Measurements from ENCODE around the gene C3orf22.
"Not testable (repeated sequence)": the region's sequence is repeated elsewhere in the genome, so short reads cannot be mapped to it uniquely, and the experiment has no call there.

The C3orf22 gene

DNA sequence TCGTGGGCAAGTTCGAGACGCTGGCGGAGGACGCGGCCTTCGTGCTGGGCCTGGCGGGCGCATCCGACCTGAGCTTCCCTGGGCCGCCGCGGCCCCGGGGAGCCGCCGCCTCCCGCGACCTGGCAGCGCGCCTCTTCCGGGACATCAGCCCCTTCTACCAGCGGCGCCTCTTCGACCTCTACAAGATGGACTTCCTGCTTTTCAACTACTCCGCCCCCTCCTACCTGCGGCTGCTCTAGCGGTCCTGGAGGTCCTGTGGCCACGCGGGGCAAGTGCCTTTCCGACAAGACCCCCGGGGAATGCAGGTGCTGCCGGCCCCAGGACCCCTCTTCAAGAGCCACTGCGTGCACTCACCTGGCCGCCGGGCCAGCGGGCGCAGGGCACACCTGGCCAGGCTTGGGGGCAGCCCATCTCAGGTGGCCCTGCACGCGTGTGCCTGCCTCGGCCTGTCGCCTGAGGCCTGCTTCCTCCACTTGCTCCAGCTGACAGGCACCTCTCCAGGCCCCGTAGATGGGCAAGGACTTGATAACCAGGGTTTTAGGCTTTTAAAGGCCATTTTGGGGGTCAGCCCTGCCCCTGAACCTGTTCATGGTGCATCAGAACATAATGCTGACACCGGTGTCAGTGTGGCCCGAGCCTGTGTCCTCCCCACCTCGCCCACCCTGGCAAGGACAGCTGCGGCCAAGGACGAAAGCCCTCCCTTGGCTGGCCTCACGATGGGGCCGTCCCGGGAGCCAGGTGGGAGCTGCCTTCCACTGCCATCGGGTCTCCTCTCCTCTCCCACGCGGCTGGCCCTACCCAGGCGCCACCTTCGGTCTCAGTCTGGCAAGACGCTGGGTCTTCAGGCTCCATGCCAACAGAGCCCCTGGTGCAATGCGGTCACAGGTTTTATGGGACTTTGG, 16.1 kb downstream of the C3orf22 start:
- DNase-seq, result no peak

DNA sequence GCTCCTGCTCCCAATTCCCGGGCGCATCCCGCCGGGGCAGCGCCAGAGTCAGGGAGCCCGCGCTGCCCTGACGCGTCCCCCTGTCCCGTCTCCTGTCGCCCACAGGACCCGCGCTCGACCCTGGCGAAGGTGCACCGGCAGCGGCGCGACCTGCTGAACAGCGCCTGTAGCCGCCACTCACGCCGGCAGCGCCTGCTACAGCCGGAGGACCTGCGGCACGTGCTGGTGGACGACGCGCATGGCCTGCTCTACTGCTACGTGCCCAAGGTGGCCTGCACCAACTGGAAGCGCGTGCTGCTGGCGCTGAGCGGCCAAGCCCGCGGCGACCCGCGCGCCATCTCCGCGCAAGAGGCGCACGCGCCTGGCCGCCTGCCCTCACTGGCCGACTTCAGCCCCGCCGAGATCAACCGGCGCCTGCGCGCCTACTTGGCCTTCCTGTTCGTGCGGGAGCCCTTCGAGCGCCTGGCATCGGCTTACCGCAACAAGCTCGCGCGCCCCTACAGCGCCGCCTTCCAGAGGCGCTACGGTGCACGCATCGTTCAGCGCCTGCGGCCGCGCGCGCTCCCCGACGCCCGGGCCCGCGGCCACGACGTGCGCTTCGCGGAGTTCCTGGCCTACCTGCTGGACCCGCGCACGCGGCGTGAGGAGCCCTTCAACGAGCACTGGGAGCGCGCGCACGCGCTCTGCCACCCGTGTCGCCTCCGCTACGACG, 16.9 kb downstream of the C3orf22 start:
- DNase-seq, result no peak

DNA sequence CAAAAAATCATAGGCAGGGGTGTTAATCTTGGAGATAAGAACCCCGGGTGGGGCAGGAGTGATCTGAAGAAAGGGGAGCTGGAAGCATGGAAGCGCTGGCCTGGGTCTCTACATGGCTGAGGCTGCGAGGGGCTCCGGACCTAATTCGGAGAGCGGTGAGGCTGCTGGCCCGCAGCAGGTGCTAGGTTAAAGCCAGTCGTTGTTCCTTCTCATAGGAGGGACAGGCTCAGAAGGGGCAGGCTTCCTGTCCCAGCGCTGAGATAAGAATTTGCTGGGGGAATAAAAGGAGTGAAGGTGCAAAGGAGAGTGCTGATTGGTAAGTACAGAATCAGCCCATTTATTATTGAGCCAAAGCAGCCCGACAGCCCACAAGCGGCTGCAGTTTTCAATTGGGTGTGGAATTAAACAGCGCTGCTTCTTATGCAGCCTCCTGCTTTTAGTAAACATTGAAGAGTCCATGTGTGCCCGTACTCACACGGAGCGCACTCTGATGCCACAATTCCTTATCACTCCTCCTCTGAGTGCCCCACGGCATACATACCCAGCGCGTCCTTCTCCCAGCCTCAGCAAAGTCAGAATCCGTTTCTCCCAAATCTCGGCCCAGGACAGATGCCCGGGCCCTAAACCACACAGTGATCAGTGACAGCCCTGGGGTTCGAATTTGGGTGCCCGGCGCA, 17.6 kb downstream of the C3orf22 start:
- no peak for DNase-seq

DNA sequence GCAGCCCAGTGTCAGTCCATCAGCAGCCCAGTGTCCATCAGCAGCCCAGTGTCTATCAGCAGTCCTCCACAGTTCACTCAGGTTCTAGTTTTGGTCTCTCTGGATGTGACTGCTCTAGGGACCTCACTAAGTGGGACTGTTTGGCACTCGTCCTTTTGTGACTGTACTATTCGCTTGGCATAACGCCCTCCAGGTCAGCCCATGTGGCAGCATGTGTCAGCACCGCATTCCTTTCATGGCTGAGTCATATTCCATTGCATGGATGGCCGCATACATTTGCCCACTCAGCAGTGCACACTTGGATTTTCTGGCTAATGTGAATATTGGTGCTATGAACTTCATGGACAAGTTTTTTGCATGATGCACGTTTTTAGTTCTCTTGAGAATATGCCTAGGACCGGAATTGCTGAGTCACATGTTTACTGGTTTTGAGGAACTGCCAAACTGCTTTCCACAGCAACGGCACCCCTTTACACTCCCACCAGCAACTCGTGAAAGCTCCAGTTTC, 18.3 kb downstream of the C3orf22 start:
- DNase-seq, result no peak

DNA sequence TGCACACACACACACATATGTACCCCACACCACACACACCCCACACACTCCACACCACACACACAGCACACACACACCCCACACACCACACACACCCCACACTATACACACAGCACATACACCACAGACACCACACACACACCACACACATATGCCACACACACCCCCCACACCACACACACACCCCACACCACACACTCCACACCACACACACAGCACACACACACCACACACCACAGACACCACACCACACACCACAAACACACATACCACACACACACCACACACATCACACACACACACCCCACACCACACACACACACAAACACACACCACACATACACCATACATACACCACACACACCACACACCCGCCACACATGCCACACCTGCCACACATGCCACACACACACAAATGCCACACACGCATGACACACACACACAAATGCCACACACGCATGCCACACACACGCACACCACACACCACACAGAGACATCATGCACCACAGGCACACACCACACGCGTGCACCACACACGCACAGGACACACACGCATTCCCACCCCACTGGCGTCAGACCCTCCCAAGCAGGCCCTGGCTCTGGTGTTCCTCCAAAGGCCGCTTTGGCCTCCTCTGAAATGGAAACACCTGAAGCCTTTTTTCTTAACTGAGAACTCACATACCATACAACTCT, 19.0 kb downstream of the C3orf22 start:
- DNase-seq, result no peak

DNA sequence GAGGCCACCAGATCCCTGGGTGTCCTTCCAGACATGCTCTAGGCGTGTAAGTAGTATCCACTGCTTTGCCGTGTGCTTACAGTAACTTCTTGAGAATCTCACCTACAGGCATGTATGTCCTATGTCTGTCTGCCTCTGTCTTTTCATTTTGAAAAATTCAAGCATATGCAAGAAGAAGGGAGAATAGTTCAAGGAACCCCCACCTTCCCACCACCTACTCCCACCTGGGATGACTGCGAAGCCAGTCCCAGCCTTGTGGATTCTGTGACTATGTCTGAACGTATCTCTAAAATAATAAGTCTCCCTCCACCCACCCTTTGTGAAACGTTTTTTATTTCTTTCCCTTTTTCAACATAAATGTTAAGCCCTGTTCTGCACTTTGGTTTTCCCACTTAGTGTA, 19.8 kb downstream of the C3orf22 start:
- DNase-seq, result no peak

DNA sequence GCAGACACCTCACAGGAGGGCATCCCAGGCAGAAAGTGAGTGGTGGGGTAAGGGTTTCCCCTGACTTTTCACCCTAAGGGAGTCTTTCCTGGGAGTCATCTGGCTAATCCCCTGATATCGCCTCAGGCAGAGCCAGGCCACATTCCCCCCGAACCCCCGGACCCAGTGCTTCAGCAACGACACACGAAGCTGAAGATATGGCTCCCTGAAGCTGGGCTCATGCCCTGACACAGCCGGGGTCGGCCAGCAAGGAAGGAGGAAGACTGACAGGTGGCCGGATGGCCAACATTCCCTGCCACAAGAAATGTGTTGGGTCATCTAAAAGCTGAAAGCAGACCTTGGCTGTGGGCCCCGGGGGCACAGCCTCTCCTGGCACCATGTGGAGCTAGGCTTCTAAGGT, 20.4 kb downstream of the C3orf22 start:
- no peak for DNase-seq

DNA sequence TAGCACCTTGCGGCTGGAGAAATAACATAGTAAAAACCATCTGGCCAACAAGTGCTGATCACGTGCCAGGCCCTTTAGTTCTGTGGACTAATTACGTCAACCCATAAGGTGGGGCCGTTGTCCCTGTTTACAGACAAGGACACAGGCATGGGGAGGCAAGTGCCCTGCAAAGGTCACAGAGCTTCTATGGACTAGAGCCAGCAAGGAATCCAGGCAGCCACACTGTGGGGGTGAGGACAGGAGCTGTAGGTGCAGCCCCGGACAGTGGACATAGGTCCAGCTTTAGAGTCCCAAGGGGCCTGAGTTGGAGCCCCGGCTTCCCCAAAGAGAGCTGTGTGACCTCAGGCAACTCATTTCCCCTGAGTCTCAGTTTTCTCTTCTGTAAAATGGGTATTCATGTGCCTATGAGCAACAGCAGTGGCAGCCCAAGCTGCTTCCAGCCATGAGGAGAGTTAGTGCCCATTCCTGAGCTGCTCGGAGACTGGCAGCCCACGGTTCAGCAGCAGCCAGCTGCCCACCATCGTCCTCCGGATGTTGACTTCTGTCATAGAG, 20.9 kb downstream of the C3orf22 start:
- peak; percentile 56 for DNase-seq

DNA sequence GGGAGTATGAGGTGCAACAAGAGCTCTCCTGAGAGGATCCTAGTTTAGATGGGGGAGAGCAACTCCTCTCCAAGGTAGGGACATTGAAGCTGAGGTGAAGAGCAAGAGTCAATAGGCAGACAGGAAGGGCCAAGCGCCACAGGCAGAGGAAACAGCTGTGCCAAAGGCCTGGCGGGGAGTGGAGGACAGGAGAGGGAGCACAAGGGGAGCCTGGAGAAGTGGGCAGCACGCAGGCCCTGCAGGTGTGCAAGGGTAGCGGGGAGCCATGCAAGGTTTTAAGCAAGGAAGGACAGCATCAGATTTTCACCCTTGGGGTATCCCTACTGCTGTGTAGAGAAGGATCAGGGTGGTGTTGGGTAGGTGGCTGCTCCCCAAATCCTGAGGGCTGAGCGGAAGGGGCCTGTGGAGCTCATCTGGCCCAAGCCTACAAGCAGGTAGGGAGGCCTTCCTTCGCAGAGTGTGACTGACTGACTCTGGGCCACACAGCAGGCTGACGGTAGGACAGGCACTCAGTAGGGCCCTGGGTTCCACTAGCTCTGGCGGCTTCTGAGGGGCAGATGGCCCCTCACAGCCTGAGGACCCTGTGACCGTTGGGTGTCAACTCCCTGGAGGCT, 21.5 kb downstream of the C3orf22 start:
- peak; percentile 34 for DNase-seq

DNA sequence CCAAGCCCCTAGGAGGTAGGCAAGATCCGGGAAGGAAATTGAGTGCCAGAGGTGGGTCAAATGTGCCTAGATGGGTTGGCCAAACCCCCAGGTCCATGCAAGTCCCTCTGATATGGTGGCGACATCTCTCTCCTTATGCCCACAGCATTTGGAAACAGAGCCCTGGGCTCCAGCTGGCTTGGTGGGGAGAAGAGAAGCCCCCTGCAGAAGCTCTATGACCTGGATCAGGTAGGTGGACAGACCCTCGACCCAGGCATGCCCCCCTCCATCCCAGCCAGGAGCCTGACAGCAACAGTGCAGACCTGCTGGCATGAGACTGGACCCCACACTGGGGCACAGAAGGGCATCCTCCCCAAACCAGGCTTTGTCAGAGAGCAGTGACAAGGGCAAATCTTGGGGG, 22.6 kb downstream of the C3orf22 start:
- no peak for DNase-seq

DNA sequence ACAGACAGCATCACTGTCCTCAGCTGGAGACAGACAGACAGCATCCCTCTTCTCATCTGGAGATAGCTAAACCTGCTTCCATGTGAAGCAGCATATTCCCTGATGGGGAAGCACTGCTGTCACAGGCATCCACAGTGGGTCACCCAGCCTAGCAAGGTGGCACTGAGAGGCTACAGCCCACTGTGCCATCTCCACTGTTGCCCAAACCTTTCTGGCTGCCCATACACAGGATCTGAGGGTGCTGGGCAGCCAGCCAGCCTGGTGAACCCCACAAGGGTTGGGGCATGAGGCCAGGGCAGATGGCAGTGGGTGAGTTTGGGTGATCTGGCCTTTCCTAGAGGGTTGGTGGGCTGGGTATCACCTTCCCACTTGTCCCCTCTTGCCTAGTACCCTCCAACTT, 23.1 kb downstream of the C3orf22 start:
- DNase-seq, result no peak

DNA sequence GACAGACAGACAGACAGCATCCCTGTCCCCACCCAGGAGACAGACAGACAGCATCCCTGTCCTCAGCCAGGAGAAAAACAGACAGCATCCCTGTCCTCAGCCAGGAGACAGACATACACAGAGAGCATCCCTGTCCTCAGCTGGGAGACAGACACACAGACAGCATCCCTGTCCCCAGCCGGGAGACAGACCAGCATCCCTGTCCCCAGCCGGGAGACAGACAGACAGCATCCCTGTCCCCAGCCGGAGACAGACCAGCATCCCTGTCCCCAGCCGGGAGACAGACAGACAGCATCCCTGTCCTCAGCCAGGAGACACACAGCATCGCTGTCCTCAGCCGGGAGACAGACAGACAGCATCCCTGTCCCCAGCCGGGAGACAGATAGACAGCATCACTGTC, 24.0 kb downstream of the C3orf22 start:
- not testable (repeated sequence) for DNase-seq

DNA sequence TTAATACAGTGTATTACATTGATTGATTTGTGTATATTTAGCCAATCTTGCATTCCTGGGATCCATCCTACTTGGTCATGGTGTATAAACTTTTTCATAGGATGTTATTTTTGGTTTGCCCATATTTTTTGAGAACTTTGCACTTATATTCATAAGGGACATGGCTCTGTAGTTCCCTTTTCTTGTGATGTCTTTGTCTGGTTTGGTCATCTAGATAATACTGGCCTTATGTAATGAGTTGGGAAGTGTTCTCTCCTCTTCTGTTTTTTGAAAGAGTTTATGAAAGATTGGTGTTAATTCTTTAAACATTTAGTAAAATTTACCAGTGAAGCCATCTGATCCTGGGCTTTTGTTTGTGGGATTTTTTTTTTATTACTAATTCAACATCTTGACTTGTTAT, 25.2 kb downstream of the C3orf22 start:
- no peak for DNase-seq

DNA sequence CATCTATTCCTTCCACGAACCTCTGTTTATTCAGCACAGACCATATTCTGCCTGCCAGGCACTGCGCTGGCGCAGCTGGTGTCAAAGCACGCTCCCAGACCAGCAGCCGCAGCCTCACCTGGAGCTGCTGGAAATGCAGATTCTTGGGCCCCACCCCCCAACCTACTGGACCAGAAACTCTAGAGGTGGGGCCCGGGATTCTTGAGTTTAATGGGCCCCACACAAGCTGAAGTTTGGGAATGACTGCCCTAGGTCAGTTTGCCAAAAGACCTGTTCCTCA, 27.7 kb downstream of the C3orf22 start:
- DNase-seq, result no peak

DNA sequence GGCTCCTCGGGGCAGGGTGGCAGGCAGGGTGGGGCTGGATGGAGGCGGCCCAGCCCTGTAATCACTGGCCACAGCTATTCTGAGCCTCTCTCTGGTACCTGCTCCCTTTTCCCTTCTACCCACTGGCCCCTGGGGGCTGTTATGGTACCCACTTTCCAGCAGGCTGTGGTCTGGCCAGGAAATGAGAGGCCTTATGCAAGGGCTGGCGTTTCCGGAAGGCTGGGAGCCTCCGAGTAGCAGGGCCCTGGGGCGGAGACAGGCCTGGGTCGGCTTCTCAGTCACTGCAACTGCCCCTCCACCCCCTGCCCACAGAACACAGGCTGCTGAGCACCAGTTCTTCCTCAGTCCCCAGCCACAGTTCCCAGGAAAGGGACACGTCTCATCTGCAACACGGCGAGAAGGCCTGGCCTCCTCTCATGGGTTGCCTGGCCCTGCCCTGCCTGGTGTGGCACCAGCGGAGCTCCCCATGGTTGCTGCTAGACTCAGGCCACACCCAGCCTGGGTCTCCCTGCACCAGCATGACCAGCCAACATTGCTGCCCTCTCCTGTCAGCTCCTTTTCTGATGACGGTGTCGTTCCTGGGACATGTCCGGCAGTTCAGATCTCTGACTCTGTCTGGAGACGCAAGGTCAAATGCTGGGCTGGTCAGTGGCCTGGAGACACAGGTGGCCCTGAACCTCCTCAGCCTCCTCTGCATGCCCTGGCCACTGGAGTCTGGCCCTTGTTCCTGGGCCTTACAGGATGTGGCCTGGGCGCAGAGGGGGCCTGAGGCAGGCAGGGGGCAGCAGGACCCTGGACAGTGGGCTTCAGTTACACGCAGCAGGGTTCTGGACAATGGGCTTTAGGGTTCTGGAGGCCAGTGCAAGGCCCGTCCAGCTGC, 28.3 kb downstream of the C3orf22 start:
- no peak for DNase-seq

DNA sequence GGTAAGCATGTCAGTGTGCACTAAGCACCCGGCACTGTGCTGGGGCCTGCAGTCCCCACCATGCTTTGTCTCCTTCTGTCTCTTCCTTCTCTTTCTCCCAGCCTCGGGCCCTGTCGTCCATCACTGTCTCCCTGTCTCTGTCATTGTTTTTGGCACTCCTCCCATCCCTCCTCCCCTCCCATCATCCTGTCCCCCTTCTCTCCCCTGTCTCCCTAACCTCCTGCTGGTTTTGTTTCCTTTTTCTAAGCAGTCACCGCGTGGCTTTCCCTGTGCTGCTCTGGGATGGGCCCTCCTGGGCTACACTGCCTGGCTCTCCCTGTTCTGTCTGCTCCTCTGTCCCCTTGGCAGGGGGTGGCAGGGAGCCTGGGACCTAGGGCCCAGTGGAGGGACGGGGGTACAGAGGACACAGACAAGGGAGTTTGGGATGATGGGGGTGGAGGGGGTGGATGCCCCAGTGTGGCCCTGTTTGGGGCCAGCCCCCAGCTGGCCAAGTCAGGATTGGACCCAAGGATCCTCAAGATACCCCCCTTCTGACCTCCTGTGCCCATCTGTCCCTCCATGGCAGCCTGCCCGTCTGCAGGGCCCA, 29.1 kb downstream of the C3orf22 start:
- no peak for DNase-seq

DNA sequence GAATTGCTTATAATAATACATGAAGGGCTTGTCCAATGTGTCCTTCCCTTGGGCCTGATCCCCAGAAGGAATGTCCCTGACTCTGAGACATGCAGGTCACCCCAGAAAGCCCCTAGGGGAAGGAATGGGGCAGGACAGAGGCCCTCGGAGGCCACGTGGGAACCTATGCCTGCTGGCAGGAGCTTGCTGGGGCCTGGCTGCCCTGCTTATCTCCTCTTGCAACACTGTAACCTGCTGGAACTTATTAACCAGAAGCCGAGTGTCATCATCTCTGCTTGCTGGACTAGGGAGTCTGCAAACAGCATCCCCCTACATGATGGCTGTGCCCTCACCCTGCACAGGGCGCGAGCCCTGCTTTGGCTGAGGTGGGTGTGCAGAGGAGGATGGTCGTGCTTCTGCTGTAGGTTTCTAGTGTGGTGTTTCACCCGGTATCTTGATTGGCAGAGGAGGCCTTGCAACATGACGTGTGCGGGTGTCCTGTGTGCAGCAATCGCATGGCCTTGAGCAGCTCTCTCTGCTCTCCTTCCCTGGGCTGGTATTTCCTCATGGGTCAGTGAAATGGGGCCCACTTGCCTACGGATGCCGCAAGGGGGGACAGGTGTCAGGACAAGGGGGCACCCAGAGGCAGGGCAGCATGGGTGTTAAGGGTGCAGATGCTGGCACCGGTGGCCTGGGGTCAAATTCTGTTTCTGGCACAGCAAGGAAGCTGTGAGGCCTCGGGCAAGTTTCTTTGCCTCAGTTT, 29.8 kb downstream of the C3orf22 start:
- DNase-seq, result no peak

DNA sequence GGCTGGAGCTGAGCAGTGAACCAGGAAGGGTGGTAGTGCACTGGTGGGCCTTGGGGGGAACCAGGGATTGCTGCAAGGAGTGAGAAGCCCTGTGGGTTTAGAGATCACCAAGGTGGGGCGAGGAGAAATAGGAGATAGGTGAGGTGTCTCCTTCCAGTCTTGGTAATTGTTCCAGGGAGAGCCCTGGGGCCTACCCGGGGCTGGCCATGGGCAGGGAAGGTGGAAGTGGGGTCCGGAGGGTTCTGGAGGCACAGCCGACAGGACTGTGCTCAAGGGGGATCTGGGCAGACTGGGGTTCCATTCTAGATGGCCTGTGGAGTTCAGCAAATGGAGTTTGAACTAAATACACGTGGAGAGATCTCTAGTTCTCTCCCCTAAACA, 30.3 kb downstream of the C3orf22 start:
- no peak for DNase-seq

DNA sequence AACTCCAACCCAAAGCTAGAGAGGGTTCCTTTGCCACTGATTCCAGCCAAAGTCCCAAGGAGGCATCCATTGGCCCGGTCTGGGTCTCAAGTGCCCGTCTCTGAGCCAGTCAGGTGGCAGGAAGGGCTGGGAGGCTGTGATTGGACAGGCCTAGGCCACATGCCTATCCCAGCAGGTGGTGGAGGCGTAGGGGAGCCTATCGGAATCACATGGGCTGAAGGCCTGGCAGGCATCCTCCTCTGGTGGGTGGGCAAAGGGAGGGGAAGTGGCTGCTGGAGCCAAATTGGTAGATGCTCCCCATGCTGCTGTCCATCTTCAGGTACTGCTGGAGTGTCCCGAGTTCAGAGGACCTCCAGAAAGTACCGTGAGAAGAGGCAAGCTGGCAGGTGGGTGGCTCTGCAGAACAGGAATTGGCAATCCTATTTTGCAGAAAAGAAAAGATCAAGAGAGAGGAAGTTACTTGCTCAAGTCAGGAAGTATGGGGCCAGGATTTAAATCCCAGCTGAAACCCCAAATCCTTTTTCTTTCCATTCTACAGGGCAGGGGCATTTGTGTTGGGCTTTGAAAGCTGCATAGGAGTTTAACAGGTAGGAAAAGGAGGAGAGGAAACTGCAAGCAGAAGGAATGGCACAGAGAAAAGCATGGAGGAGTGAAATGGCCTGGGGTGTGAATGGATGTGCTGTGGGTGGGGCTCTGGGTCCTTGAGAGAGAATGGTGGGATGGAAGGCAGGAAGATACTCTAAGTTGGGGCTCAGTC, 31.1 kb downstream of the C3orf22 start:
- DNase-seq, result no peak

DNA sequence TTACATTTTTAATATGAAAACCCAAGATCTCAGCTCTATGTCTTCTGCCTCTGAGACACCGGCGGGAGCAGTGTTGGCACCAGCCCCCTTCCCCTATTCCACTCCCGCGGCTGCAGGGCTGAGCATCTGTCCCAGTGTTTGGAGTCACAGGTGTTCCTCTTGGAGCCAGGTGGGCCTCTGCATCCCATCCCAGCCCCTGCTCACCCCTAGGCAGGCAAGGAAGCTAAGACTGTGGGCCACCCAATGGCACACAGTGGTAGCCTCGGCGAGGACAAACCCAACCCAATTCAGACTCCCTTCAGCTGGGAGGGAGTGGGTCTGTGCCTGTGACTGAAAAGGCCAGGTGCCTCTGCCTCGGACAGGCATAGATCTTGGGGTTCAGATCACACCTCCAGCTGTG, 31.7 kb downstream of the C3orf22 start:
- DNase-seq, result no peak

All from DMS153 (cell line).